ENCODE measurements around the gene FUT4. TPM values are rescaled to one million over a fixed set of nuclear protein-coding genes. Genes with fewer than 3 reads are reported as not detected.

FUT4 gene
- total RNA-seq = 4.0 and 6.5 TPM in 2 replicates

GRCh38 chr11:94543695-94544645, at the start of gene FUT4:
Gene FUT4, plus strand, starts transcription at chr11:94543921. Its CDS starts 213 bp downstream, at chr11:94544134.

GRCh38 chr11:94511932-94512781, 31.6 kb upstream of the FUT4 start, which contains the start of gene C11orf97:
Gene C11orf97, plus strand, starts transcription at chr11:94512461. Its CDS starts 68 bp downstream, at chr11:94512529.

GRCh38 chr11:94567181-94567670, 23.5 kb downstream of the FUT4 start, which contains the start of gene PIWIL4:
Gene PIWIL4, plus strand, starts transcription at chr11:94567368. Its CDS starts 151 bp downstream, at chr11:94567519.

Other genes starting within 250 kb of the FUT4 start
- gene IZUMO1R, start 239.3 kb upstream of the FUT4 start, total RNA-seq = not detected in 2 replicates
- gene GPR83, start 142.5 kb upstream of the FUT4 start, total RNA-seq = under 0.01 TPM in 2 replicates
- gene MRE11, start 50.1 kb upstream of the FUT4 start, total RNA-seq = 13.6 and 15.4 TPM in 2 replicates
- 9.0 and 10.3 TPM in 2 replicates for gene ANKRD49, start 49.9 kb upstream of the FUT4 start, total RNA-seq
- gene C11orf97, start 31.5 kb upstream of the FUT4 start, total RNA-seq = not detected in 2 replicates
- 1.8 TPM in 2 replicates for gene PIWIL4, start 23.4 kb downstream of the FUT4 start, total RNA-seq
- gene AMOTL1, start 224.4 kb downstream of the FUT4 start, total RNA-seq = 27.2 and 36.2 TPM in 2 replicates